Trophoblast cell (in vitro differentiated cells and primary cell): ENCODE measurements around the gene TMEM270. TPM values are rescaled to one million over a fixed set of nuclear protein-coding genes. Genes with fewer than 3 reads are reported as not detected.

Source experiments
- DNase-seq, 2 donors: peaks; one replicate each; pipeline ENCODE4 v3.0.0-alpha.2; 2016
- H2AFZ ChIP-seq: 2 replicates; pipeline ENCODE4 v1.6.1; 2013; ENCODE audit warnings: low read length, moderate library complexity, mild to moderate bottlenecking; ENCODE audit not compliant: insufficient read depth, poor library complexity
- H2AK5ac ChIP-seq: 2 replicates; pipeline ENCODE4 v1.6.1; 2013; ENCODE audit warnings: mild to moderate bottlenecking, low read length
- H2BK120ac ChIP-seq: 2 replicates; pipeline ENCODE4 v1.6.1; 2013; ENCODE audit warnings: low read length, mild to moderate bottlenecking, moderate library complexity; ENCODE audit not compliant: insufficient read depth, poor library complexity
- H2BK12ac ChIP-seq: 2 replicates; pipeline ENCODE4 v1.6.1; 2013; ENCODE audit warnings: mild to moderate bottlenecking, low read length, moderate library complexity
- H2BK5ac ChIP-seq: 2 replicates; pipeline ENCODE4 v1.6.1; 2013; ENCODE audit warnings: low read length, low read depth, moderate library complexity, mild to moderate bottlenecking; ENCODE audit not compliant: poor library complexity
- H3K14ac ChIP-seq: 2 replicates; pipeline ENCODE4 v1.6.1; 2013; ENCODE audit warnings: mild to moderate bottlenecking, low read length
- H3K18ac ChIP-seq: 2 replicates; pipeline ENCODE4 v1.6.1; 2013; ENCODE audit warnings: mild to moderate bottlenecking, low read length
- H3K23ac ChIP-seq: 2 replicates; pipeline ENCODE4 v1.6.1; 2013; ENCODE audit warnings: low read length
- H3K27ac ChIP-seq: 2 replicates; pipeline ENCODE4 v1.5.1; 2013; ENCODE audit warnings: low read depth, mild to moderate bottlenecking, inconsistent platforms, low read length, moderate library complexity
- H3K27me3 ChIP-seq: 2 replicates; pipeline ENCODE4 v1.6.1; 2013; ENCODE audit warnings: inconsistent platforms, mild to moderate bottlenecking, low read length, moderate library complexity; ENCODE audit not compliant: insufficient read depth
- H3K36me3 ChIP-seq, 2 experiments: 1 replicate in 1 of 2; 2 replicates in 1 of 2; pipeline ENCODE4 v1.6.1; 2013; ENCODE audit warnings: low read length in 2 of 2, mild to moderate bottlenecking in 2 of 2, moderate library complexity in 1 of 2; ENCODE audit not compliant: insufficient read depth in 2 of 2, control insufficient read depth in 1 of 2
- H3K4ac ChIP-seq: 2 replicates; pipeline ENCODE4 v1.6.1; 2013; ENCODE audit warnings: low read depth, mild to moderate bottlenecking, low read length, moderate library complexity
- H3K4me1 ChIP-seq, 2 experiments: 1 replicate in 1 of 2; 2 replicates in 1 of 2; pipeline ENCODE4 v1.6.1; 2013; ENCODE audit warnings: low read length in 2 of 2, mild to moderate bottlenecking in 2 of 2, moderate library complexity in 1 of 2; ENCODE audit not compliant: insufficient read depth in 2 of 2, control insufficient read depth in 1 of 2
- H3K4me2 ChIP-seq: 2 replicates; pipeline ENCODE4 v1.6.1; 2013; ENCODE audit warnings: inconsistent platforms, mild to moderate bottlenecking, low read length, moderate library complexity
- H3K4me3 ChIP-seq: 2 replicates; pipeline ENCODE4 v1.5.1; 2013; ENCODE audit warnings: mild to moderate bottlenecking, low read depth, low read length, inconsistent platforms
- H3K79me1 ChIP-seq: one replicate; pipeline ENCODE4 v1.6.1; 2013; ENCODE audit warnings: low read length
- H3K79me2 ChIP-seq: 2 replicates; pipeline ENCODE4 v1.6.1; 2013; ENCODE audit warnings: low read length, mild to moderate bottlenecking; ENCODE audit not compliant: control insufficient read depth, insufficient read depth, poor library complexity
- H3K9ac ChIP-seq: 2 replicates; pipeline ENCODE4 v1.6.1; 2013; ENCODE audit warnings: mild to moderate bottlenecking, low read length
- H3K9me3 ChIP-seq: 2 replicates; pipeline ENCODE4 v1.6.1; 2013; ENCODE audit warnings: low read depth, mild to moderate bottlenecking, control low read depth, inconsistent platforms, low read length; ENCODE audit not compliant: insufficient read depth
- H4K12ac ChIP-seq: 2 replicates; pipeline ENCODE4 v1.6.1; 2013; ENCODE audit warnings: low read depth, mild to moderate bottlenecking, low read length, moderate library complexity
- H4K8ac ChIP-seq: 2 replicates; pipeline ENCODE4 v1.6.1; 2013; ENCODE audit warnings: low read depth, mild to moderate bottlenecking, low read length, moderate library complexity
- H4K91ac ChIP-seq: one replicate; pipeline ENCODE4 v1.6.1; 2013; ENCODE audit warnings: low read depth, mild to moderate bottlenecking, low read length, moderate library complexity
- WGBS: extraction: QIAGEN DNeasy Blood & Tissue Kit; methylation state at CpG from one replicate; pipeline ENCODE4 v1.1.7; 2013; ENCODE audit warnings: missing lambda C conversion rate; ENCODE audit not compliant: insufficient read length, insufficient coverage; ENCODE audit errors: extremely low coverage; 5-methylcytosine and 5-hydroxymethylcytosine counted together
- polyA plus RNA-seq: library from polyadenylated mRNA; stranded (reverse); fragments of 200-250 nt; gene quantifications from 2 replicates; pipeline ENCODE4 v1.2.3, GENCODE V29; 2013

TMEM270 gene, protein sequence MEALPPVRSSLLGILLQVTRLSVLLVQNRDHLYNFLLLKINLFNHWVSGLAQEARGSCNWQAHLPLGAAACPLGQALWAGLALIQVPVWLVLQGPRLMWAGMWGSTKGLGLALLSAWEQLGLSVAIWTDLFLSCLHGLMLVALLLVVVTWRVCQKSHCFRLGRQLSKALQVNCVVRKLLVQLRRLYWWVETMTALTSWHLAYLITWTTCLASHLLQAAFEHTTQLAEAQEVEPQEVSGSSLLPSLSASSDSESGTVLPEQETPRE
- polyA plus RNA-seq: not detected in 2 replicates

DNA sequence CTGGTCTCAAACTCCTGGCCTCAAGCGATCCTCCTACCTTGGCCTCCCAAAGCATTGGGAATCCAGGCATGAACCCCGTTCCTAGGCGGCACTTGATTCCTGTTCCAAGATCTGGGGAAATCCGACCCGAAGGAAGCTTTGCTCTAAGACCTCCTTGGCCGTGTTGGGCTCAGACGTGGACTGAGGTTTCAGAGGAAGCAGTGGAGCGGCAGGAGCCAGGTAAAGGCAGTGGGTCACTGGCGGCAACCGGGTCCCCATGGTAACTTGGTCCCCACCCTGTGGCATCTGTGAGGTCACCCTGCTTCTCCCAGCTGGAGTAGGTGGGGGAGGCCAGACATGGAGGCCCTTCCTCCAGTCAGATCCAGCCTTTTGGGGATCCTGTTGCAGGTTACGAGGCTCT lies at the start of gene TMEM270:
TSS of gene TMEM270 (plus strand) at position 301 of the 400 bp plus-strand sequence. CDS start at position 337, 36 bp downstream.
- Histone ChIP-seq H2BK12ac (no peak within 1 kb of the TSS), H3K4me3 (no peak within 1 kb of the TSS), H3K27ac (no peak within 1 kb of the TSS), H3K9me3 (peaks cover 2% of the 10 kb centered on the region), H2BK120ac (no peak within 1 kb of the TSS), H2AK5ac (no peak within 1 kb of the TSS), H3K79me2 (no peaks in the 10 kb centered on the region), H3K4ac (no peak within 1 kb of the TSS), H4K8ac (no peak within 1 kb of the TSS), H3K4me2 (no peak within 1 kb of the TSS), H2BK5ac (no peak within 1 kb of the TSS), H3K14ac (no peak within 1 kb of the TSS), H4K91ac (no peak within 1 kb of the TSS), H3K36me3 (no peaks in the 10 kb centered on the region), H3K18ac (no peak within 1 kb of the TSS), H3K79me1 (no peaks in the 10 kb centered on the region), H3K9ac (no peak within 1 kb of the TSS), H3K23ac (no peak within 1 kb of the TSS), H3K4me1 (no peaks in the 10 kb centered on the region), H4K12ac (no peak within 1 kb of the TSS), H3K27me3 (no peaks in the 10 kb centered on the region), H2AFZ (no peak within 1 kb of the TSS)
- DNase-seq: no peak
- no CpG with 5 or more reads among the region's 11 CpGs for WGBS

DNA sequence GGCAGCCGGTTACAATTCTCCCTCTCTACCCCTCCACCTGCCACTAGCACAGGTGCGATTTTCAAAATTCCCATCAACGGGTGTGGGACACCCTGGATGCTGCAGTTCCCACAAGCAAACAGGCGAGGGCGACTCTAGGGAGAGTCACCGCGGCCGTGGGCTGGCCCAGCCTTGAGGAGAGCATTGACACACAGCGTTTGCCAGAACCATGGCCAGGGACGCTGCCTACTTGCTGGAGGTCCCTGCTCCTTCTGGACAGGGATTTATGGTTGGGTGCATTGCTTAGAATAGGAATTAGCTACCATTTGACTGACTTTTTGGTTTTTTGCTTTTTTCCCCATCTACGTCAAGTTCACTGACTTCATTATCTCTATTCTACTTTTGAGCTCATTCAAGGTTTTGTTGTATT lies 49.2 kb upstream of the TMEM270 start:
- H2BK120ac ChIP-seq: no peak overlapping the region
- H3K4me2 ChIP-seq: no peak overlapping the region
- H3K27me3 ChIP-seq: no peaks in the 10 kb centered on the region
- H2BK12ac ChIP-seq: no peak overlapping the region
- no peaks in the 10 kb centered on the region for H3K79me2 ChIP-seq
- H3K79me1 ChIP-seq: peaks cover 3% of the 10 kb centered on the region
- H2BK5ac ChIP-seq: no peak overlapping the region
- no peak overlapping the region for H3K14ac ChIP-seq
- H3K9me3 ChIP-seq: no peaks in the 10 kb centered on the region
- WGBS: no CpG with 5 or more reads among the region's 11 CpGs
- H3K4me1 ChIP-seq: peaks cover 6 to 8% of the 10 kb centered on the region in 2 experiments
- no peak overlapping the region for H4K12ac ChIP-seq
- H4K8ac ChIP-seq: no peak overlapping the region
- H3K9ac ChIP-seq: no peak overlapping the region
- no peak overlapping the region for H2AK5ac ChIP-seq
- no peak overlapping the region for H3K4ac ChIP-seq
- H3K36me3 ChIP-seq: no peaks in the 10 kb centered on the region
- H2AFZ ChIP-seq: no peak overlapping the region
- H4K91ac ChIP-seq: no peak overlapping the region
- H3K18ac ChIP-seq: no peak overlapping the region
- no peak overlapping the region for H3K4me3 ChIP-seq
- H3K27ac ChIP-seq: no peak overlapping the region
- H3K23ac ChIP-seq: no peak overlapping the region
- DNase-seq: peak; percentile 86 to 91

DNA sequence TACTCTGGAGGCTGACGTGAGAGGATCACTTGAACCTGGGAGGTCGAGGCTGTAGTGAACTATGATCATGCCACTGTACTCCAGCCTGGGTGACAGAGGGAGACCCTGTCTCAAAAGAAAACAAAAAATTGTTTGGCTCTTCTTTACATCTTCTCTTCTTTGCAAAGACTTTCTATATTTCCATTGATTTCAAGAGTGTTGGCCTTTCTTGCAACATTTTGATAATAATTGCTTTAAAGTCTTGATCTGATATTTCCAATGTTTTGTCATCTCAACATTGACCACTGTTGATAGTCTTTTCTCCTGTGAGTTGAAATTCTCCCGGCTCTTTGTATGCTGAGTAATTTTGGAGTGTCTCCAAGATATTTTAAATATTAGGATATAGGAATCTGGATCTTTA lies 48.0 kb upstream of the TMEM270 start:
- Histone ChIP-seq H3K14ac (no peak overlapping the region), H4K8ac (no peak overlapping the region), H3K9me3 (no peaks in the 10 kb centered on the region), H3K4ac (no peak overlapping the region), H3K18ac (no peak overlapping the region), H2BK120ac (no peak overlapping the region), H3K4me2 (no peak overlapping the region), H4K12ac (no peak overlapping the region), H2BK5ac (no peak overlapping the region), H3K4me1 (peaks cover 6 to 8% of the 10 kb centered on the region in 2 experiments), H3K4me3 (no peak overlapping the region), H3K27ac (no peak overlapping the region), H3K9ac (no peak overlapping the region), H3K79me1 (peaks cover 3% of the 10 kb centered on the region), H4K91ac (no peak overlapping the region), H2AK5ac (no peak overlapping the region), H2BK12ac (no peak overlapping the region), H3K27me3 (no peaks in the 10 kb centered on the region), H2AFZ (no peak overlapping the region), H3K23ac (no peak overlapping the region), H3K36me3 (no peaks in the 10 kb centered on the region), H3K79me2 (no peaks in the 10 kb centered on the region)
- WGBS: no CpG with 5 or more reads among the region's 3 CpGs
- no peak for DNase-seq

DNA sequence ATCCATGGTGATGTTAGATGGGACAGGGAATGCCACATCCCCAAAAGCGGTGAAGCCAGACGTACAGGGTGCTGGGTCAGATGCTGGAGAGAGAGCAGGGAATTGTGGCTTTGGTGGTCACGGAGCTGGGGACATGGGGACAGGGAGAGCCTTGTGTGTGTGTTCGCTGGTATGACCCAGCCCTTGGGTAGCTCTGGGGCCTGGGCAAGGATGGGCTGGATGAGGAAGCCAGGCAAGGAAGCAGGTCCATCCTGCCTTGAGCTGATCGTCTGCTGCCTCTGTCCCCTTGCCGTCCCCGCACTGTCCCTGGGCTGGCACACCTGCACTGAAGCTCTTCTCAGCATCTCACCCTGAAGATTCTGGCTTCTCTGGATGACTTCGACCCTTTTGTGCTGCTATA lies 45.5 kb upstream of the TMEM270 start:
- Histone ChIP-seq H2BK5ac (no peak overlapping the region), H3K4me3 (no peak overlapping the region), H3K79me1 (no peaks in the 10 kb centered on the region), H3K27ac (no peak overlapping the region), H3K4me2 (no peak overlapping the region), H2AK5ac (no peak overlapping the region), H3K27me3 (no peaks in the 10 kb centered on the region), H2BK120ac (no peak overlapping the region), H3K14ac (no peak overlapping the region), H3K36me3 (no peaks in the 10 kb centered on the region), H4K91ac (no peak overlapping the region), H3K4me1 (peaks cover 0 to 2% of the 10 kb centered on the region in 2 experiments), H3K79me2 (no peaks in the 10 kb centered on the region), H2BK12ac (no peak overlapping the region), H2AFZ (no peak overlapping the region), H3K23ac (no peak overlapping the region), H3K4ac (no peak overlapping the region), H4K8ac (no peak overlapping the region), H3K9me3 (no peaks in the 10 kb centered on the region), H3K9ac (no peak overlapping the region), H4K12ac (no peak overlapping the region), H3K18ac (no peak overlapping the region)
- WGBS: no CpG with 5 or more reads among the region's 8 CpGs
- no peak for DNase-seq
